Sigmoid colon (tissue), 4 donors: ENCODE measurements around the gene LAPTM4A.

Experiments used
- EP300 ChIP-seq, 4 donors: sonication (generic); formaldehyde crosslinking; IDR thresholded peaks; one replicate each; pipeline ENCODE4 v1.6.1; 2017; ENCODE audit warnings: antibody characterized with exemption in 4 of 4
- POLR2A ChIP-seq, 2 donors: fragments of 450-650 bp; IDR thresholded peaks; one replicate each; pipeline ENCODE4 v1.6.1; 2016; ENCODE audit warnings: antibody characterized with exemption in 2 of 2, mild to moderate bottlenecking in 2 of 2, moderate library complexity in 2 of 2
- POLR2AphosphoS5 ChIP-seq, 4 donors: sonication (generic); formaldehyde crosslinking; IDR thresholded peaks; one replicate each; pipeline ENCODE4 v1.6.1; 2017; ENCODE audit warnings: antibody characterized with exemption in 4 of 4
- TF ChIP-seq, protein P1 (sequence below), 4 experiments: fragments of 450-650 bp in 3 of 4; fragments of 200-600 bp in 1 of 4; IDR thresholded peaks; one replicate each; pipeline ENCODE4 v1.5.1; 2016 to 2019; ENCODE audit warnings: antibody characterized with exemption in 4 of 4, mild to moderate bottlenecking in 3 of 4, moderate library complexity in 2 of 4

DNA sequence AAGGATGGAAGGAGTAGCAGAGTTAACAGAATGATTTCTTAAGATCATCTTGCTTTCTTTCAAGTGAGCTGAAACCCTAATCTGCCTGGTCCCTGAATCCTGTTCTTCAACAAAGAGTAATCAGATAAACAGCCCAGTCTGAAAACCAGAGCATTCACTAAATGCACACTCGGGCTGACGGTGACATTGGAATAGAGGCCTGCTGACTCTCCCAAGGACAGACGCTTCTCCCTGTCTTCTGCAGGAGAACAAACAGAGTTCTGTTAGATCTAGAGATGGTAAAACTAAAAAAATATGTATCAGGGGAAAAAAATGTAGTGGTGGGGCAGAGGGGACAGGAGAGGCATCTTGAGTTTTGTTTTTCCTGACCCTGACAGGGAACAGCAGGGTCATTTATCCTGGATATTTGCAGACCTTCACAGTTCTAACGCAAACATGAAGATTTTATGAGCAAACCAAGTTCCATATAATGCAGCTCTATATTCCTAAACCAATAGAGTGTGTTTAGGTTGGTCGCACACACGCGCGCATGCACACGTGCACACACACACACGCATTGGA lies 46.3 kb downstream of the LAPTM4A start:
- TF ChIP-seq, protein P1, sequence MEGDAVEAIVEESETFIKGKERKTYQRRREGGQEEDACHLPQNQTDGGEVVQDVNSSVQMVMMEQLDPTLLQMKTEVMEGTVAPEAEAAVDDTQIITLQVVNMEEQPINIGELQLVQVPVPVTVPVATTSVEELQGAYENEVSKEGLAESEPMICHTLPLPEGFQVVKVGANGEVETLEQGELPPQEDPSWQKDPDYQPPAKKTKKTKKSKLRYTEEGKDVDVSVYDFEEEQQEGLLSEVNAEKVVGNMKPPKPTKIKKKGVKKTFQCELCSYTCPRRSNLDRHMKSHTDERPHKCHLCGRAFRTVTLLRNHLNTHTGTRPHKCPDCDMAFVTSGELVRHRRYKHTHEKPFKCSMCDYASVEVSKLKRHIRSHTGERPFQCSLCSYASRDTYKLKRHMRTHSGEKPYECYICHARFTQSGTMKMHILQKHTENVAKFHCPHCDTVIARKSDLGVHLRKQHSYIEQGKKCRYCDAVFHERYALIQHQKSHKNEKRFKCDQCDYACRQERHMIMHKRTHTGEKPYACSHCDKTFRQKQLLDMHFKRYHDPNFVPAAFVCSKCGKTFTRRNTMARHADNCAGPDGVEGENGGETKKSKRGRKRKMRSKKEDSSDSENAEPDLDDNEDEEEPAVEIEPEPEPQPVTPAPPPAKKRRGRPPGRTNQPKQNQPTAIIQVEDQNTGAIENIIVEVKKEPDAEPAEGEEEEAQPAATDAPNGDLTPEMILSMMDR (IDR thresholded peaks at IDR 0.05), result no peak
- TF ChIP-seq POLR2AphosphoS5 (IDR thresholded peaks at IDR 0.05) (no peak), POLR2A (IDR thresholded peaks at IDR 0.05) (no peak), EP300 (IDR thresholded peaks at IDR 0.05) (no peak)
